Measurements from ENCODE around the gene TYMP.
"Not testable (repeated sequence)": the region's sequence is repeated elsewhere in the genome, so short reads cannot be mapped to it uniquely, and the experiment has no call there.

The TYMP gene

GRCh38 chr22:50540381-50540780, 10.6 kb upstream of the TYMP start:
- no peak for DNase-seq (ENCODE audit: low read depth)

GRCh38 chr22:50537765-50538164, 8.0 kb upstream of the TYMP start:
- DNase-seq (ENCODE audit: low read depth): no peak

DNA sequence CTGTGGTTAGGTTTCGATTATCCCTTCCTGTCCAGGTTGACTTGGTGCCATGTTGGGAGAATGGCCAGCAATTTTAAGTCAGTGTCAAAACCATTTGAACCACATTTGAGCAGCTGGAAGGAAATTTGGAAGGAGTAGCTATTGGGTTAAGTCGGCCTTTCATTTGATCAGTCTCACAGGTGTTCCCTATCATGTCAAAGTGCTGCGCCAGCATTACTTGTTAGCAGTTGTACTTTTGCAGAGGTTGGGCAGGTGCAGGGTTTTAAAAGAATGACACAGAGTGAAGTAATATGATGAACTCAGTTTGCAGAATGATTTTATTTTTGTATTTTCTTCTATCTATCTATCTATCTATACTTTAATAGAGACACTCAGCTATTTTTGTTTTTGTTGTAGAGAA, 6.4 kb upstream of the TYMP start:
- no peak for DNase-seq (ENCODE audit: low read depth)

DNA sequence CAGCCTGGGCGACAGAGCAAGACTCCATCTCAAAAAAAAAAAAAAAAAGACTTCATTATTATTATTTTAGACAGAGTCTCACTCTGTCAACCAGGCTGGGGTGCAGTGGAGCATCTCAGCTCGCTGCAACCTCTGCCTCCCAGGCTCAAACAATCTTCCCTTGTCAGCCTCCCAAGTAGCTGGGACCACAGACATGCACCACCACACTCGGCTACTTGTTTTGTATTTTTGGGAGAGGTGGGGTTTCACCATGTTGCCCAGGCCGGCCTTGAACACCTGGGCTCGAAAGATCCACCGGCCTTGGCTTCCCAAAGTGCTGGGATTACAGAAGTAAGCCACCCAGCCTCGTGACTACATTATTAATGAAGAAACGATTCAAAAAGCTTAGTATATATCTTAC, 5.3 kb upstream of the TYMP start:
- DNase-seq (ENCODE audit: low read depth): no peak

- not testable (repeated sequence) for DNase-seq (ENCODE audit: low read depth)
These were observed 4.3 kb upstream of the TYMP start for GRCh38 chr22:50533856-50534711.

DNA sequence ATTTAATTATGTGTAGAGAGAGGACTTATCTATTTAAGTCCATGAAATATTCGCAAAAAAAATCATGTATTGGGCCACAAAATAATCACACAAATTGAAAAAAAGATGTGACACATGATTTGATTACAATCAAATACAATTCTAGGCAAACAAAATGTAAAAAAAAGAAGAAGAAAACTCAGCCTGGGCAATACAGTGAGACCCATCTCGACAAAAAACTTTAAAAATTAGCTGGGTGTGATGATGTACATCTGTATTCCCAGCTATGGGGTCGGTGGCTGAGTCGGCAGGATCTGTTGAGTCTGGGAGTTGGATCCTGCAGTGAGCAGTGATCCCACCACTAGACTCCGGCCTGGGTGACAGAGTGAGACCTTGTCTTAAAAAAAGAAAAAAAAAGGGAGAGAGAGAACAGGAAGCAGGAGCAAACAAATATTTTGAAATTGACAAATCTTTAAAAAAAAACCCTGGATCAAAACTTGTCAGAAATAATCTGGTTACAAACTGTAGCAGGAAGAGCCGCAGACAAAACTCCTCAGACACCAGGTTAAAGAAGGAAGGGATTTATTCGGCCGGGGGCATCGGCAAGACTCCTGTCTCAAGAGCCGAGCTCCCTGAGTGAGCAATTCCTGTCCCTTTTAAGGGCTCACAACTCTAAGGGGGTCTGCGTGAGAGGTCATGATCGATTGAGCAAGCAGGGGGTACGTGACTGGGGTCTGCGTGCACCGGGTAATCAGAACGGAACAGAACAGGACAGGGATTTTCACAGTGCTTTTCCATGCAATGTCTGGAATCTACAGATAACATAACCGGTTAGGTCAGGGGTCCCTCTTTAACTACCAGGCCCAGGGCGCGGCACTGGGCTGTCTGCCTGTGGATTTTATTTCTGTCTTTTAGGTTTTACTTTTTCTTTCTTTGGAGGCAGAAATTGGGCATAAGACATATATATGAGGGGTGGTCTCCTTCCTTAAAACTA, 3.3 kb upstream of the TYMP start:
- no peak for DNase-seq (ENCODE audit: low read depth)

DNA sequence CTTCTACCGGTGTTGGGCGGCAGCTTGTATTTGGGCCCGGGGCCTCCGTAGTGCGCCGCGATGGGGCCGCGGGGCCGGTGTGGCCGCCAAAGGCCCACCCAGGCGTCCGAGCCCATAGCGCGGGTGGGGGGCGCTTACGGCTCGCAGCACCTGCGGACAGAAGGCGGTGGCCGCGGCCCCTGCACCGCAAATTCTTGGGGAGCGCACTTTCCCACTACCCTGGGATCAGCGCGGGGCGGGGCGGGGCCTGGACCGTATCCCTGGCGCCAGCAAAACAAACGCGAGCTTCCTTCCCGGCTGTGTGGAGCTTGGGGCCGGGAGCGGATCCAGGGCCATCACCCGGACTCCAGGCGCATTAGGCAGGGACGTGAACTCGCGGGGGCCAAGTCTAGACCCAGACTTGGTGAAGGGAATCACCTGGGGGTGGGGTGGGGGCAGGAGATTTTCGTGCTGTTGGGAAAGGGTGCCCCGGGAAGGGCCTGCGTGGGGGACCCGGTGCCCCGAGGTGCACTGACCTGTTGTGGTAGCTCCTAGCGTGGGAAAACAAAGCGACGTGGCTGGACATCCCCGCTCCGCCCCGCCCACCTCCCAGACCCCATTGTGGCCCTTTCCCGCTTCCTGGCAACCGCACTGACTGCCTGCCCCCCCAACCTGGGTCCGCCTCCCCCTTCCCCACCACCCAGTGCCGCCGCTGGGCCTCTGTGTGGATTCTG, 2.3 kb upstream of the TYMP start:
- DNase-seq (ENCODE audit: low read depth): no peak

GRCh38 chr22:50531546-50531961, 1.7 kb upstream of the TYMP start:
- no peak for DNase-seq (ENCODE audit: low read depth)

DNA sequence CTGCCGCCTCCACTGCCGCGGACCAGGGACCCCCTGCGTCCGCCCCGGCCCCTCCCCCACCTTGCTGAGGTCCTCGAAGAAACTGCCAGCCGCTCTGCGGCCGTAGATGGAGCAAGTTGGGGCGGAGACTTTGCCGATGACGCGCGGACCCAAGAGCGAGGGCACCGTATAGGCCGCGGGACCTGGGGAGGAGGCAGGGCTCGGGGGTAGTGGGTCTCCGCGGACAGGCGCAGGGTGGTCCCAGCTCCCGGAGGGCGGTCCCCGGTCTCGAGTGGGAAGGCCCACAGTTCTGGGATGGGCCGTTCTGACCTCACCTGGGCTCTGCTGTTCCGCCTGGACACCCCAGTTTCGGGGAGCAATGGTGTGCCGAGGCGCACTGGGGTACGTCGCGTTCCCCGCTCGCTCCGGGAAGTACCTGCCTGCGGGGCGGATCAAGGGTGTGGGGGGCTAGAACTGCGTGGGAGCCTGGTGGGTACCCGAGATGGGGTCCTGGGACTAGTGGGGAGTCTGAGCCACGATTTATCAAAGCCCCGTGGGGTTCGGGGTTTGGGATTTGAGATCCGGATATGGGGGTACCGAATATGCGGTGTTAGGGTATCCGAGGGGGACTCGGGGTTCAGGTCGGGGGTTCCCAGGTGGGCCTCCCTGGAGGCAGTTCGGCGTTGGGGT, 1.2 kb upstream of the TYMP start:
- peak; percentile 75 for DNase-seq (ENCODE audit: low read depth)

DNA sequence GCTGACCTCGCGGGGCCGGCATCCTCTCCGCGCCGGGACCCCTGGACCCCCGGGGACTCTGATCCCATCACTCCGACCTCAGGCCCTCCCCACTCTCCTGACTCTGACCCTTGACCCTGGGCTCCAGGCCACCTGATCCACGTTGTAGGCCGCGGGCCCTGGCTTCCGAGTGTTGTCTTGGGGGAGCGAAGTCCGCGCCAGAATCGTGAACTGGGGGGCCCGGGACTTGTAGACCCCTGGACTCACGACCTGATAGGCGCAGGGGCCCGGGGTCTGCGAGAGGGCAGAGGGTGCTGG, 716 bp upstream of the TYMP start:
- no peak for DNase-seq (ENCODE audit: low read depth)

DNA sequence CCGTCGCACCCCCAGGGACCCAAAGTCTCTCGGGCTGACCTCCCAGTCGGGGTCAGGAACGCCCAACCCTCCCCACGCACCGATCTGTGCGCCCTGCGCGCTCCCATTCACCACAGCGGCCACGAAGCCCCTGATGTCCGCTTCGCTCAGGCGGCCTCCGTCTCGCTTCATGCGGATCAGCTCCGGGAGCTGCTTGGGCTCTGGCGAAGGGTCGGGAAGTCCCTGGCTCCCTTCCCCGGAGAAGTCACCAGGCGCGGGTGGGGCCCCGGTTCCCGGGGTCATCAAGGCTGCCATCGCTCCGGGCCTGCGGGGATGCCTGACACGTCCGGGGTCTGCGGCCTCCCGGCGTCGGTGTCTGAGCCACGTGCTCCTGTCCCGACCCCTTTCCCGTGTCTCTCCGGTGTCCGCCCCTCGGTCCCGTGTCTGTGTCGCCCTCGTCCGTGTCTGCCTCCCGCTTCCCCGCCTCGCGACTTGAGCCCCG, 356 bp downstream of the TYMP start:
- DNase-seq (ENCODE audit: low read depth): no peak

GRCh38 chr22:50528682-50529415, 963 bp downstream of the TYMP start:
- DNase-seq (ENCODE audit: low read depth): no peak

- no peak for DNase-seq (ENCODE audit: low read depth)
These were observed 1.7 kb downstream of the TYMP start for GRCh38 chr22:50527921-50528681.

DNA sequence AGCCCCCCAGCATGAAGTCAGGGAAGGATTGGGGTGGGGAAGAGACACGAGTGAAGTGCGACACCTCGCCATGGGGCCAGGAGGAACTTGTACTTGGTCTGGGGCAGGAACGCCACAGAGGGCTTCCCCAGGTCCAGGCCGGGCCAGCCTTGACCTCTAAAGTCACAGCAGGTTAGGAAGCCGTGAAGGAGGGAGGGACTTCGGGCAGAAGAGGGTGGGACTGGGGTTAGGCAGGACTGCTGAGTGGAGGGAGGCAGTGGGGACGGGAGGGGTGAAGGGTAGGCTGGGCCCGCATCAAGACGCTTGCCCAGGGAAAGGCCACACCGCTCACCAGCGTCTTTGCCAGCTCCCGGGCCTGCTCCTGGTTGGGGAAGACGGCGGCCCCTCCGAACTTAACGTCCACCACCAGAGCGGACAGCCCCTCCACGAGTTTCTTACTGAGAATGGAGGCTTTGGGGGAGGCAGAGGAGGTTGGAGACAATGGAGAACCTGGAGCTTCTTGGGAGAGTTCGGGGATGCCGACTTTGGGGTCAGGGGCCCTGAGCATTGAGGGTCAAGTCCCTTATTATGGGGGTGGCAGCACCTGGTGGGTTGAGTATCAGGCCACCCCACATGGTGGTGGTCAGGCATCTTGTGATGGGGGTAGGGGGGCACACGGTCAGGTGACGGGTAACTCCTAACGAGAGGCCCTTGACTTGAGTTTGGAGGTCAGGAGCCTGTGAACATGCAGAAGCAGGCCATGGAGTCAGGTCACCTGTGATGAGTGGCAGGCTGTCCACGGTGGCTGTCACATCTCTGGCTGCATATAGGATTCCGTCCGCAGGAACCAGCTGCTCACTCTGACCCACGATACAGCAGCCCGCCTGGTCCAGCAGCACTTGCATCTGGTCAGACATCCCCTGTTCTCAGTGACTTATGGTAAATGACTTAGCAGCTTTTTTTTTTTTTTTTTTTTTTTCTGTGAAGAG, 2.7 kb downstream of the TYMP start:
- no peak for DNase-seq (ENCODE audit: low read depth)

GRCh38 chr22:50526108-50526833, 3.5 kb downstream of the TYMP start:
- peak; percentile 69 for DNase-seq (ENCODE audit: low read depth)

DNA sequence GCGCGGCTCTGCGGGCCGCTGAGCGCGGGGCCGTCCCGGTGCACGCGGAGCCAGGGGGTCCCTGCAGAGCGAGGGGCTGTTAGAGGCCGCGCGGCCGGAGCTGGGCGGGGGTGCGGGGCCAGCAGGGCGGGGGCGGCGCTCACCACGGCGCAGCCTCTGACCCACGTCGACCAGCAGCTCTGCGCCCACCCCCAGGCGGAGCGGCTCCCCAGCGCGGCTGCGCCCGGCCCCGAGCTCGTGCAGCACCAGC, 4.0 kb downstream of the TYMP start:
- DNase-seq (ENCODE audit: low read depth): no peak

- peak; percentile 96 for DNase-seq (ENCODE audit: low read depth)
These were observed 4.5 kb downstream of the TYMP start, which contains the start of gene SCO2 for GRCh38 chr22:50525104-50525857. Gene SCO2, minus strand, starts transcription at chr22:50525598. Its CDS starts 1,187 bp downstream, at chr22:50524411.

DNA sequence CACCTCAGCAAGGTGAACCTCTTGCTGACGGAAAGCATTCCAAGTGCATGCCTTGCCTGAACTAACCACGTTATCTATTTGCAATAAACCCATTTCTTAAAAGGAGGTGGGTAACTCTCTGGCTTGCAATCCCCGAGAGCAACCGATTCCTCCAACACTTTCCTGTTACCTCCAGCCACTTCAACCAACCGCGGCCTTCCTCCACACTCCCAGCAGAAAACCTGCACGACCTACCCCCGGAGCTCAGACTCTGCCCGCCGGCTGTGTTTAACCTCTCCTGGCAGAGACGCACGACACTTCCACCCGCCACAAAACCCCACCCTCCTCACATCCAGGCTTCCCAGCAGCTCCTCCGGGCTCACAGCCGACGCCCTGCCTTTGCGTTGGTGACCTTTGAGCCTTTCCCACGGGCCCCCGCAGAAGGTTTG, 5.1 kb downstream of the TYMP start:
- no peak for DNase-seq (ENCODE audit: low read depth)
